Astrocyte of the cerebellum (primary cell): Measurements from ENCODE around the gene EHBP1L1.
A peak's percentile ranks its signal among the peaks of the same experiment; 100 is the strongest.

Experiments used
- DNase-seq: peaks from one replicate; pipeline ENCODE4 v3.0.0-alpha.2; 2011; ENCODE audit warnings: low read depth
- H3K4me3 ChIP-seq: 2 replicates; pipeline ENCODE4 v1.5.1; 2011; ENCODE audit warnings: mild to moderate bottlenecking, low read depth, low read length, moderate library complexity
- in situ Hi-C: cut with HindIII; loops from 2 replicates; pipeline ENCODE4 v1.10.0; 2017; ENCODE audit warnings: low sequenced_read_pairs
- TF ChIP-seq, protein P1 (sequence below): IDR thresholded peaks from 2 replicates; pipeline ENCODE4 v1.5.1; 2012; ENCODE audit warnings: low read length, low read depth, moderate library complexity, mild to moderate bottlenecking; ENCODE audit errors: missing control alignments

Gene EHBP1L1

DNA sequence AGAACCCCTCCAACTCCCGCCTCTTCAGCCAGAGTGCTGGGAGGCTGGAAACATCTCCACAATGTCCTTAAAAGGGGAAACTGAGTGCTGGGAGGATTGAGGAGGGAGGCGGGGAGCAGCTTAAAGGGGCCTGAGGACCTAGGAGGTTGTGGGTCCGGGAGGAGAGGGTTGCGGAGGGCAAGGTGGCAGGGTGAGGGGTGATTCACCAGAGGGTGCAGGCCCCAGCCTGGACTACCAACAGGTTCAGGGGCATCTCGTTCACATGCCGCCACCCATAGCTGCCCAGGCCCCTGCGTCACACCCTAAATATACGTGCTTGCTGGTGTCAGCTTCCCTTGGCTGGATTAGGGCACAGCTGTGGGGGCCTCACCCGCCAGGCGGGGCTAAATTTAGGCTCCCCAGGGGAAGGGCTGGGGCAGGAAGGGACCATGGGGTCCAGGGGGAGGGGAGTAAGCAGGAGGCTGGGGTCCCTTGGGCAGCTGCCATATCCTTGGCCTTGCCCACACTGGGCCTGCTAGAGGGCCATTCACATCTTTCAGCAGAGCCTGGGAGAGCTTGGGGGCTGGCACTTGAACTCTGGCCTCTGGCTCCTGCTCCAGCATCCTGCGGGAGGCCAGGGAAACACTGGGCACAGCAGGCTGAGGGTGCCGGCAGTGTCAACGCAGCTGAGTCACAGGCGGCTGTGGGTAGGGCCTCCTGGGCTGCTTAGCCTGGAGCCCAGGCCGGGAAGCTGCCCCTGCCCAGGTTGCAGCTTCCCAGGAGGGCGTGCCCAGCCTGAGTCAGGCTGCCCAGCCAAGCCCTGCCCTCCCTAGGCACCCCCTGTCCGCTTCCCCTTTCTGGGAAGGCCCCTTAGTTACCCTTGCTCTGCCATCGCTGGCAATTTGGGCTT, 1.3 kb downstream of the EHBP1L1 start:
- H3K4me3 ChIP-seq, result peak overlapping the region; percentile 48
- in situ Hi-C loops, result no loop called here
- no peak for DNase-seq
- TF ChIP-seq, protein P1, sequence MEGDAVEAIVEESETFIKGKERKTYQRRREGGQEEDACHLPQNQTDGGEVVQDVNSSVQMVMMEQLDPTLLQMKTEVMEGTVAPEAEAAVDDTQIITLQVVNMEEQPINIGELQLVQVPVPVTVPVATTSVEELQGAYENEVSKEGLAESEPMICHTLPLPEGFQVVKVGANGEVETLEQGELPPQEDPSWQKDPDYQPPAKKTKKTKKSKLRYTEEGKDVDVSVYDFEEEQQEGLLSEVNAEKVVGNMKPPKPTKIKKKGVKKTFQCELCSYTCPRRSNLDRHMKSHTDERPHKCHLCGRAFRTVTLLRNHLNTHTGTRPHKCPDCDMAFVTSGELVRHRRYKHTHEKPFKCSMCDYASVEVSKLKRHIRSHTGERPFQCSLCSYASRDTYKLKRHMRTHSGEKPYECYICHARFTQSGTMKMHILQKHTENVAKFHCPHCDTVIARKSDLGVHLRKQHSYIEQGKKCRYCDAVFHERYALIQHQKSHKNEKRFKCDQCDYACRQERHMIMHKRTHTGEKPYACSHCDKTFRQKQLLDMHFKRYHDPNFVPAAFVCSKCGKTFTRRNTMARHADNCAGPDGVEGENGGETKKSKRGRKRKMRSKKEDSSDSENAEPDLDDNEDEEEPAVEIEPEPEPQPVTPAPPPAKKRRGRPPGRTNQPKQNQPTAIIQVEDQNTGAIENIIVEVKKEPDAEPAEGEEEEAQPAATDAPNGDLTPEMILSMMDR, result no peak

DNA sequence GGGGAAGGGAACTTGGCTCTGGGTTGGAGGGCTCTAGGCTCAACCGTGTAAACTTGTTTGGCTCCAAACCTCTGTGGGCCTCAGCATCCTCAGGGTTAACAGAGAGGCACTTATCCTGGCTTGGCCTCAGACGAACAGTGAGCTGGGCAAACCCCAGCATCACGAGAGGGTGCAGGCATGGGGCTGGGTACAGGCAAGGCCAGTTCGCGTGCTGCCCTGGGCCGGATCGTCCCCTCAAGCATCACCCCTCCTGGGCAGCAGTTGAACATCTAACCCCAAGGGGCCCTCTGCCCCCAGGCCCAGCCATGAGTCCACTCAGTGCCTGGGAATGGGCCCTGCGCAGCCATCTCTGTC, 1.9 kb downstream of the EHBP1L1 start:
- TF ChIP-seq, protein P1, result no peak
- DNase-seq, result no peak
- peak overlapping the region; percentile 48 for H3K4me3 ChIP-seq
- in situ Hi-C loops, result no loop called here

DNA sequence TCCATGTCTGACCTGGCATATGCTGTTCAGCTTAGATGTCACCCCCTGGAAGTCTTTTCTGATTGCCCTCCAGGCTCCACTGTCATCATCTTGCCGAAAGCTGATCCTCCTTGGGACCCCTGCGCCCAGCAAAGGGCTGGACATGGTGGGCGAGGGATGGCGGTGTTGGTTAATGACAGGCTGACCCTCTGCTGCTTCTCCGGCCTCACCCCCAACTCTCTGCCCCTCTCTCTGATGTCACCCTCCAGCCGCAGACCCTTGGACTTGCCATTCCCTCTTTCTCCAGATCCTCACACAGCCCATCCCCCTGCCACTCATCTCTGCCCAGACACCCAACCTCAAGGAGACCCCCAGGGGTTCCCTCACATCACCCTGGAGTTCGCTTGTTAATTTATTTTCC, 2.3 kb downstream of the EHBP1L1 start:
- DNase-seq, result no peak
- in situ Hi-C loops, result no loop called here
- H3K4me3 ChIP-seq, result no peak overlapping the region
- TF ChIP-seq, protein P1, result no peak

DNA sequence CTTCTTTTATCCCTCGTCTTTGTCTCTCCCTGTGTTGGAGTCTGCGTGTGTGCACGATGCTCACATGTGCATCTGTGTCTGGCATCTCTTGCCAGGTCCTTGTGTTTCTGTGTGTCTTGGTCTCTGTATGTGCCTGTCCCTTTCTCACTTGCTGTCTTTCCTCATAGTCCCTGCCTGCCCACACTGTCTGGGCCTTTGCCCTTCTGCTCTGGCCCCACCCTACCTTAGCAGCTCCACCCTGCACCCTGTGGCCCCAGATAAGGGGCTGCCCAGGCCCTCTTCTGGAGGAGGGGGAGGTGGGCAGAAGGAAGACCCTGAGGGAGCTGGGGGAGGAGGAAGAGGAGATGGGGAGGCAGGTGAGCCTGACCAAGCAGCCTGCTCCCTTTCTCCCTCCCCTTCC, 2.8 kb downstream of the EHBP1L1 start:
- DNase-seq, result no peak
- no peak overlapping the region for H3K4me3 ChIP-seq
- in situ Hi-C loops, result no loop called here
- TF ChIP-seq, protein P1, result no peak

DNA sequence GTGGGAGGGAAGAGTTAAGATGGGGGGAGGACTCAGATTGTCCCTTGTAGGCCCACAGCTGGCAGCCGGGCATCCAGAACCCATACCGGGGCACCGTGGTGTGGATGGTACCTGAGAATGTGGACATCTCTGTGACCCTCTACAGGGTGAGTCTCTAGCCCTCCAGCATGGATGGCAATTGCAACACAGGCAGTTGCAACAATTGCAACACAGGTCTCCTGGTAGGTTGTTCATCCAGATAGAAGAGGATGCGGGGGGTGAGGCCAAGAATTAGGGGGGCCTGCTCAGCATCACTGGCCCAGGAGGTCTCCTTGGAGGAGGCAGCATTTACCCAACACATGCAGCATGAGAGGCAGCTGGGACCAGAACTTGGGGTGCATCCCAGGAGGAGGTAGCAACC, 3.4 kb downstream of the EHBP1L1 start:
- H3K4me3 ChIP-seq, result no peak overlapping the region
- no peak for DNase-seq
- TF ChIP-seq, protein P1, result no peak
- in situ Hi-C loops, result no loop called here

DNA sequence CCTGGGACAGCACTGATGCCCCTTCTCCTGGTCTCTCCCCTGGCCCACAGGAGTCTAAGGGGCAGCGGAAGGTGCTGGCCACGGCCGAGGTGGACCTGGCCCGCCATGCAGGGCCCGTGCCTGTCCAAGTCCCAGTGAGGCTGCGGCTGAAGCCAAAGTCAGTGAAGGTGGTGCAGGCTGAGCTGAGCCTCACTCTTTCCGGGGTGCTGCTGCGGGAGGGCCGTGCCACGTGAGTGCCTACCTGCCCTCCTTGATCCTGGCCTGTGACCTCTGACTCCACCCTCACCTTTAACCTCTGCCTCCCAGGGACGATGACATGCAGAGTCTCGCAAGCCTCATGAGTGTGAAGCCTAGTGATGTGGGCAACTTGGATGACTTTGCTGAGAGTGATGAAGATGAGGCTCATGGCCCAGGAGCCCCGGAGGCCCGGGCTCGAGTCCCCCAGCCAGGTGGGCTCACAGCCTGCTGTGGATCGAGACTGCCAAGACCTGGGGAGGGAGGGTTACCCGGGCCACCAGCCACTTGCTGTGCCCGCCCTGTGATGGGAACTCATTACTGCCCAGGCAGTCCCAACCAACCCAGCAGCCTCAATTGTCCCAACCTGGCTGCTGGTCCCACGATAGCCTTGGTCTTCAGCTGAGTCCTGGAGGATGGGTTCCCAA, 4.3 kb downstream of the EHBP1L1 start:
- TF ChIP-seq, protein P1, result no peak
- no peak overlapping the region for H3K4me3 ChIP-seq
- in situ Hi-C loops, result no loop called here
- DNase-seq, result no peak
